ENCODE results near the gene TTC28. TPM values are rescaled to one million over a fixed set of nuclear protein-coding genes. Genes with fewer than 3 reads are reported as not detected.

The TTC28 gene
- total RNA-seq, 2 donors from 2014 or later: 29.2 to 74.6 TPM

GRCh38 chr22:28599693-28600092, 79.9 kb downstream of the TTC28 start:
- Histone ChIP-seq H3K36me3 (no peaks in the 10 kb centered on the region), H3K27ac (no peak overlapping the region), H3K4me3 (no peak overlapping the region), H3K4me1 (replicated peaks) (no peaks in the 10 kb centered on the region), H3K9me3 (no peaks in the 10 kb centered on the region), H3K27me3 (replicated peaks; ENCODE audit: insufficient read depth) (no peaks in the 10 kb centered on the region)
- no peak for DNase-seq (ENCODE audit: low spot score)
- TF ChIP-seq CTCF (IDR thresholded peaks at IDR 0.05): no peak
- no peak for TF ChIP-seq POLR2A (IDR thresholded peaks at IDR 0.05)
- no peak for TF ChIP-seq POLR2AphosphoS5 (IDR thresholded peaks at IDR 0.05)
- 41% methylated on average over 2 of the region's 2 CpGs for WGBS
- intact Hi-C loops (cut with DNase I): loop anchor here (2.0 to 10.0 kb wide), 5 partner anchors 115 to 715 kb away; no protein-coding TSS in a partner anchor

GRCh38 chr22:28597665-28598064, 82.0 kb downstream of the TTC28 start:
- TF ChIP-seq POLR2A (IDR thresholded peaks at IDR 0.05) (no peak), POLR2AphosphoS5 (IDR thresholded peaks at IDR 0.05) (no peak), CTCF (IDR thresholded peaks at IDR 0.05) (no peak)
- no peaks in the 10 kb centered on the region for H3K27me3 ChIP-seq (replicated peaks; ENCODE audit: insufficient read depth)
- intact Hi-C loops (cut with DNase I): loop anchor here (10.0 kb wide), 1 partner anchor 713 kb away; no protein-coding TSS in a partner anchor
- DNase-seq (ENCODE audit: low spot score): no peak
- H3K4me1 ChIP-seq (replicated peaks): no peaks in the 10 kb centered on the region
- WGBS: 81% methylated on average over 3 of the region's 3 CpGs
- H3K9me3 ChIP-seq: no peaks in the 10 kb centered on the region
- no peak overlapping the region for H3K4me3 ChIP-seq
- no peak overlapping the region for H3K27ac ChIP-seq
- no peaks in the 10 kb centered on the region for H3K36me3 ChIP-seq

GRCh38 chr22:28594797-28595462, 84.7 kb downstream of the TTC28 start:
- TF ChIP-seq POLR2AphosphoS5 (IDR thresholded peaks at IDR 0.05): peak; percentile 23
- TF ChIP-seq CTCF (IDR thresholded peaks at IDR 0.05): peak; percentile 22 to 91 (median 80)
- TF ChIP-seq POLR2A (IDR thresholded peaks at IDR 0.05): no peak
- intact Hi-C loops (cut with DNase I): loop anchor here (2.0 to 10.0 kb wide), 3 partner anchors 542 to 710 kb away; no protein-coding TSS in a partner anchor
- Histone ChIP-seq H3K4me3 (no peak overlapping the region), H3K27ac (no peak overlapping the region), H3K36me3 (no peaks in the 10 kb centered on the region), H3K27me3 (replicated peaks; ENCODE audit: insufficient read depth) (no peaks in the 10 kb centered on the region), H3K9me3 (no peaks in the 10 kb centered on the region), H3K4me1 (replicated peaks) (no peaks in the 10 kb centered on the region)
- WGBS: 29% methylated on average over 4 of the region's 4 CpGs
- no peak for DNase-seq (ENCODE audit: low spot score)

- DNase-seq (ENCODE audit: low spot score): no peak
- H3K27ac ChIP-seq: no peak overlapping the region
- intact Hi-C loops (cut with DNase I): loop anchor here (2.0 to 10.0 kb wide), 3 partner anchors 541 to 709 kb away; no protein-coding TSS in a partner anchor
- H3K36me3 ChIP-seq: no peaks in the 10 kb centered on the region
- H3K4me3 ChIP-seq: no peak overlapping the region
- 55% methylated on average over 2 of the region's 2 CpGs for WGBS
- no peaks in the 10 kb centered on the region for H3K27me3 ChIP-seq (replicated peaks; ENCODE audit: insufficient read depth)
- no peaks in the 10 kb centered on the region for H3K4me1 ChIP-seq (replicated peaks)
- H3K9me3 ChIP-seq: no peaks in the 10 kb centered on the region
- no peak for TF ChIP-seq POLR2A (IDR thresholded peaks at IDR 0.05)
- no peak for TF ChIP-seq POLR2AphosphoS5 (IDR thresholded peaks at IDR 0.05)
- no peak for TF ChIP-seq CTCF (IDR thresholded peaks at IDR 0.05)
These were observed 85.4 kb downstream of the TTC28 start for GRCh38 chr22:28594076-28594796.
